K562 (cell line): ENCODE measurements around the gene SH3BGRL3. TPM values are rescaled to one million over a fixed set of nuclear protein-coding genes. Genes with fewer than 3 reads are reported as not detected.

Source experiments
- CBFA2T3 ChIP-seq: fragments of 450-650 bp; IDR thresholded peaks from 2 replicates; pipeline ENCODE4 v1.6.1; 2017
- GABPB2 ChIP-seq: fragments of 250-450 bp; sonication (Bioruptor Pico); conservative IDR thresholded peaks from 2 replicates; pipeline ENCODE4 v1.5.1; 2021; ENCODE audit warnings: mild to moderate bottlenecking
- HOXB6 ChIP-seq: fragments of 250-450 bp; sonication (Bioruptor Pico); IDR thresholded peaks from 2 replicates; pipeline ENCODE4 v1.5.1; 2022; ENCODE audit warnings: mild to moderate bottlenecking, borderline replicate concordance
- L3MBTL2 ChIP-seq: fragments of 450-650 bp; IDR thresholded peaks from 2 replicates; pipeline ENCODE4 v1.6.1; 2016; ENCODE audit warnings: mild to moderate bottlenecking, moderate library complexity
- NCOR1 ChIP-seq: fragments of 450-650 bp; IDR thresholded peaks from 2 replicates; pipeline ENCODE4 v1.6.1; 2016; ENCODE audit warnings: mild to moderate bottlenecking, moderate library complexity
- POLR2B ChIP-seq: fragments of 450-650 bp; IDR thresholded peaks from 2 replicates; pipeline ENCODE4 v1.6.1; 2018; ENCODE audit warnings: low read depth; ENCODE audit not compliant: partially characterized antibody
- PURB ChIP-seq: sonication (generic); formaldehyde crosslinking; IDR thresholded peaks from 2 replicates; pipeline ENCODE4 v1.9.0; 2021; ENCODE audit warnings: low read depth, mild to moderate bottlenecking, missing genetic modification reagents
- PYGO2 ChIP-seq: fragments of 450-650 bp; IDR thresholded peaks from 2 replicates; pipeline ENCODE4 v1.6.1; 2016; ENCODE audit warnings: mild to moderate bottlenecking, missing genetic modification characterization, moderate library complexity, missing compliant biosample characterization
- SIN3A ChIP-seq, 2 experiments: fragments of 150-350 bp in 1 of 2; IDR thresholded peaks; 2 replicates each; pipeline ENCODE4 v1.6.1; 2011 to 2016; ENCODE audit warnings: borderline replicate concordance in 2 of 2, low read depth in 2 of 2, low read length in 2 of 2, mild to moderate bottlenecking in 2 of 2, moderate library complexity in 2 of 2; ENCODE audit not compliant: control insufficient read depth in 1 of 2
- SIN3B ChIP-seq: fragments of 450-650 bp; IDR thresholded peaks from 2 replicates; pipeline ENCODE4 v1.6.1; 2017; ENCODE audit warnings: low read depth, mild to moderate bottlenecking, moderate library complexity
- TCF3 ChIP-seq: sonication (generic); formaldehyde crosslinking; IDR thresholded peaks from 2 replicates; pipeline ENCODE4 v1.4.0; 2020; ENCODE audit warnings: mild to moderate bottlenecking, missing genetic modification reagents
- TEAD4 ChIP-seq, 2 experiments: sonication (generic) in 1 of 2; formaldehyde crosslinking in 1 of 2; IDR thresholded peaks; 2 replicates each; pipeline versions ENCODE4 v1.6.1 to v1.8.0; 2012 to 2022; ENCODE audit warnings: borderline replicate concordance in 1 of 2, inconsistent platforms in 1 of 2, low read length in 1 of 2, mild to moderate bottlenecking in 1 of 2, missing genetic modification reagents in 1 of 2
- ZBTB1 ChIP-seq: sonication (generic); formaldehyde crosslinking; IDR thresholded peaks from 2 replicates; pipeline ENCODE4 v1.8.1; 2023; ENCODE audit warnings: missing genetic modification reagents, low read depth, mild to moderate bottlenecking, borderline replicate concordance
- ZFP30 ChIP-seq: fragments of 250-450 bp; sonication (Bioruptor Pico); IDR thresholded peaks from 2 replicates; pipeline ENCODE4 v1.8.0; 2022; ENCODE audit warnings: moderate library complexity, mild to moderate bottlenecking, inconsistent platforms, borderline replicate concordance
- ZNF324 ChIP-seq: fragments of 250-450 bp; sonication (Bioruptor Pico); IDR thresholded peaks from 2 replicates; pipeline ENCODE4 v1.4.0; 2020; ENCODE audit warnings: mild to moderate bottlenecking
- polyA plus RNA-seq, 8 experiments: library from polyadenylated mRNA; depleted of rRNA in 4 of 8; stranded (reverse) in 5 of 8; unstranded in 3 of 8; fragments of >200 nt; fragmentation: Nextera tagmentation in 2 of 8; fragmentation: Illumina TruSeq in 1 of 8; extraction: Ambion mirVana in 2 of 8; extraction: Trizol in 1 of 8; gene quantifications; 2 replicates each; pipeline versions ENCODE4 v1.2.1 to v1.2.3, GENCODE V29; 2011 to 2014; ENCODE audit warnings: inconsistent platforms in 1 of 8, missing spikeins in 1 of 8
- total RNA-seq, 7 experiments: library from RNA; depleted of rRNA in 6 of 7; stranded (reverse); fragments of >200 nt in 6 of 7; fragmentation: Illumina TruSeq in 2 of 7; extraction: Trizol in 2 of 7; gene quantifications; 2 replicates each; pipeline versions ENCODE4 v1.2.1 to v1.2.3, GENCODE V29; 2011 to 2021; ENCODE audit warnings: low replicate concordance in 1 of 7
- TF ChIP-seq, protein P1 (sequence below): sonication (generic); formaldehyde crosslinking; IDR thresholded peaks from 2 replicates; pipeline ENCODE4 v1.8.0; 2022; ENCODE audit warnings: mild to moderate bottlenecking, missing genetic modification reagents
- TF ChIP-seq, protein P2 (sequence below): fragments of 150-350 bp; conservative IDR thresholded peaks from 2 replicates; pipeline ENCODE4 v1.6.1; 2014; ENCODE audit warnings: low read length
- TF ChIP-seq, protein P3 (sequence below): sonication (generic); formaldehyde crosslinking; IDR thresholded peaks from 2 replicates; pipeline ENCODE4 v1.8.1; 2023; ENCODE audit warnings: mild to moderate bottlenecking, missing genetic modification reagents
- TF ChIP-seq, protein P4 (sequence below), 3 experiments: fragments of 200-800 bp in 1 of 3; sonication (Bioruptor generic) in 1 of 3; sonication (generic) in 1 of 3; formaldehyde crosslinking in 1 of 3; IDR thresholded peaks; 2 replicates each; pipeline versions ENCODE4 v1.6.1 to v1.8.0; 2016 to 2022; ENCODE audit warnings: mild to moderate bottlenecking in 2 of 3, missing compliant biosample characterization in 2 of 3, missing genetic modification characterization in 2 of 3, missing genetic modification reagents in 1 of 3
- TF ChIP-seq, protein P5 (sequence below): fragments of 250-450 bp; sonication (Bioruptor Pico); IDR thresholded peaks from 2 replicates; pipeline ENCODE4 v1.8.0; 2021; ENCODE audit warnings: moderate library complexity, mild to moderate bottlenecking, inconsistent platforms

SH3BGRL3 gene
- total and polyA plus RNA-seq, 9 of the 15 experiments (the other 6 are each of a cell fraction or from before 2014, with no cell fraction given), result 30.3 to 140 (median 54.2) TPM

DNA sequence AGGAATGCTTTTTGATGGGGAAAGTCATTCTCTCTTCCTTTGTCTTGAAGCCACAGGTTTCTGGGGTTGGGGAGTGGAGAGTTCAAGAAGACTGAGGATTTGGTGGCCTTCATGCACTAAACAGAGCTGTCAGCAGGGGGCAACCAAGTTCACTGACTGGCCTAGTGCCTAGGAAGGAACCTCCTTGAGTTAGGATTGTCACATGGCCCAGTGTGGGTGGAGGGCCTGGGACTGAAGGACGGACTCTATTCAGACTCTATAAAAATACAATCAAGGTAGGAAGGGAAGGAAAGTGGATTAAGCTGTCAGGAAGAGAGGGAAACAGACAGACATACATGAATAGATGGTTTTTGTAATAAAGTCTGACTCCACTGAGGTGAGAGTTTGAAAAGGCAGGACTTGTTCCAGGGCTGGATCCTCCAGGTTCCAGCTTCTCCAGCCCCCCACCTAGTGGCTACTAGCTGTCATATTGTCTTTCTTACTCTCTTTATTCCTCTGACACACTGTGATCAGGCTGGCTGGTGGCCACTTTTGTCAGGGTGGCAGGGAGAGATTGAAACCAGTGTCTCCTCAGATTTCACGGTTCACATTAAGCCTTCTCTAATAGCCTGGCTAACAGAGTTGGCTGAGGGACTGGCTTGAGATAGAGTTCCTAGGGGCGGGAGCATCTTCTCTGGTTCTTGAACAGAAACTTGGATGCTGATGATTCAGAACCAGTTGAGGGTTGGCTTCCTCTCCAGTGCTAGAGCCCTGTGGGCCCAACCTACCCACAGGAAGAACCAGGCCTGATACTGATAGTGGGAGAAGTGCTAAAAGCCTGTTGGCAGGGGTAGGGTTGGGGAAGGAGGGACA, 4.1 kb upstream of the SH3BGRL3 start (continued):
- 0 out of 2 replicates have a peak, but pooled peaks have one; percentile 22 for TF ChIP-seq ZBTB1 (CRISPR knock-in tag)
- no peak for TF ChIP-seq GABPB2 (CRISPR knock-in tag)
- TF ChIP-seq TEAD4 (IDR thresholded peaks at IDR 0.05; ENCODE audit: low read length), result no peak; the same call in 1 of the 2 replicates
- no peak for TF ChIP-seq TEAD4 (CRISPR knock-in tag; IDR thresholded peaks at IDR 0.05; ENCODE audit: borderline replicate concordance)
- TF ChIP-seq, protein P1, sequence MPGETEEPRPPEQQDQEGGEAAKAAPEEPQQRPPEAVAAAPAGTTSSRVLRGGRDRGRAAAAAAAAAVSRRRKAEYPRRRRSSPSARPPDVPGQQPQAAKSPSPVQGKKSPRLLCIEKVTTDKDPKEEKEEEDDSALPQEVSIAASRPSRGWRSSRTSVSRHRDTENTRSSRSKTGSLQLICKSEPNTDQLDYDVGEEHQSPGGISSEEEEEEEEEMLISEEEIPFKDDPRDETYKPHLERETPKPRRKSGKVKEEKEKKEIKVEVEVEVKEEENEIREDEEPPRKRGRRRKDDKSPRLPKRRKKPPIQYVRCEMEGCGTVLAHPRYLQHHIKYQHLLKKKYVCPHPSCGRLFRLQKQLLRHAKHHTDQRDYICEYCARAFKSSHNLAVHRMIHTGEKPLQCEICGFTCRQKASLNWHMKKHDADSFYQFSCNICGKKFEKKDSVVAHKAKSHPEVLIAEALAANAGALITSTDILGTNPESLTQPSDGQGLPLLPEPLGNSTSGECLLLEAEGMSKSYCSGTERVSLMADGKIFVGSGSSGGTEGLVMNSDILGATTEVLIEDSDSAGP (CRISPR knock-in tag), result no peak
- TF ChIP-seq SIN3A (IDR thresholded peaks at IDR 0.05; ENCODE audit: borderline replicate concordance in 2 of 2, control insufficient read depth in 1 of 2, low read depth in 2 of 2, low read length in 2 of 2), result peak; percentile 34 to 38; a peak in 1 of 4 replicates
- TF ChIP-seq ZFP30 (CRISPR knock-in tag), result no peak
- TF ChIP-seq, protein P2, sequence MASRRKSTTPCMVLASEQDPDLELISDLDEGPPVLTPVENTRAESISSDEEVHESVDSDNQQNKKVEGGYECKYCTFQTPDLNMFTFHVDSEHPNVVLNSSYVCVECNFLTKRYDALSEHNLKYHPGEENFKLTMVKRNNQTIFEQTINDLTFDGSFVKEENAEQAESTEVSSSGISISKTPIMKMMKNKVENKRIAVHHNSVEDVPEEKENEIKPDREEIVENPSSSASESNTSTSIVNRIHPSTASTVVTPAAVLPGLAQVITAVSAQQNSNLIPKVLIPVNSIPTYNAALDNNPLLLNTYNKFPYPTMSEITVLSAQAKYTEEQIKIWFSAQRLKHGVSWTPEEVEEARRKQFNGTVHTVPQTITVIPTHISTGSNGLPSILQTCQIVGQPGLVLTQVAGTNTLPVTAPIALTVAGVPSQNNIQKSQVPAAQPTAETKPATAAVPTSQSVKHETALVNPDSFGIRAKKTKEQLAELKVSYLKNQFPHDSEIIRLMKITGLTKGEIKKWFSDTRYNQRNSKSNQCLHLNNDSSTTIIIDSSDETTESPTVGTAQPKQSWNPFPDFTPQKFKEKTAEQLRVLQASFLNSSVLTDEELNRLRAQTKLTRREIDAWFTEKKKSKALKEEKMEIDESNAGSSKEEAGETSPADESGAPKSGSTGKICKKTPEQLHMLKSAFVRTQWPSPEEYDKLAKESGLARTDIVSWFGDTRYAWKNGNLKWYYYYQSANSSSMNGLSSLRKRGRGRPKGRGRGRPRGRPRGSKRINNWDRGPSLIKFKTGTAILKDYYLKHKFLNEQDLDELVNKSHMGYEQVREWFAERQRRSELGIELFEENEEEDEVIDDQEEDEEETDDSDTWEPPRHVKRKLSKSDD, result no peak
- no peak for TF ChIP-seq POLR2B
- no peak for TF ChIP-seq ZNF324 (CRISPR knock-in tag)
- peak; percentile 30; the same call in 1 of the 2 replicates for TF ChIP-seq NCOR1
- TF ChIP-seq, protein P3, sequence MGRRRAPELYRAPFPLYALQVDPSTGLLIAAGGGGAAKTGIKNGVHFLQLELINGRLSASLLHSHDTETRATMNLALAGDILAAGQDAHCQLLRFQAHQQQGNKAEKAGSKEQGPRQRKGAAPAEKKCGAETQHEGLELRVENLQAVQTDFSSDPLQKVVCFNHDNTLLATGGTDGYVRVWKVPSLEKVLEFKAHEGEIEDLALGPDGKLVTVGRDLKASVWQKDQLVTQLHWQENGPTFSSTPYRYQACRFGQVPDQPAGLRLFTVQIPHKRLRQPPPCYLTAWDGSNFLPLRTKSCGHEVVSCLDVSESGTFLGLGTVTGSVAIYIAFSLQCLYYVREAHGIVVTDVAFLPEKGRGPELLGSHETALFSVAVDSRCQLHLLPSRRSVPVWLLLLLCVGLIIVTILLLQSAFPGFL (CRISPR knock-in tag), result no peak
- TF ChIP-seq SIN3B, result no peak
- no peak for TF ChIP-seq PURB
- TF ChIP-seq TCF3, result no peak; the same call in 1 of the 2 replicates
- no peak for TF ChIP-seq PYGO2 (tag)
- TF ChIP-seq, protein P4, sequence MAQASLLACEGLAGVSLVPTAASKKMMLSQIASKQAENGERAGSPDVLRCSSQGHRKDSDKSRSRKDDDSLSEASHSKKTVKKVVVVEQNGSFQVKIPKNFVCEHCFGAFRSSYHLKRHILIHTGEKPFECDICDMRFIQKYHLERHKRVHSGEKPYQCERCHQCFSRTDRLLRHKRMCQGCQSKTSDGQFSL (CRISPR knock-in tag; IDR thresholded peaks at IDR 0.05), result no peak
- TF ChIP-seq, protein P4 (tag; IDR thresholded peaks at IDR 0.05), result no peak
- TF ChIP-seq, protein P5, sequence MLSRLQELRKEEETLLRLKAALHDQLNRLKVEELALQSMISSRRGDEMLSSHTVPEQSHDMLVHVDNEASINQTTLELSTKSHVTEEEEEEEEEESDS (CRISPR knock-in tag), result no peak
- TF ChIP-seq CBFA2T3, result peak; percentile 66; the same call in 1 of the 2 replicates
- TF ChIP-seq L3MBTL2, result peak; percentile 89
- no peak for TF ChIP-seq HOXB6 (CRISPR knock-in tag)
